GM21786 (cell line): ENCODE measurements around the gene AP2S1.
"Not testable (repeated sequence)": the region's sequence is repeated elsewhere in the genome, so short reads cannot be mapped to it uniquely, and the experiment has no call there.

Experiments
- ATAC-seq: cut with Tn5 transposase; IDR thresholded peaks from one replicate; pipeline ENCODE4 v1.9.1; 2021; ENCODE audit not compliant: unreplicated experiment

Gene AP2S1

GRCh38 chr19:46850228-46851203 lies at the start of gene AP2S1:
Gene AP2S1, minus strand, starts transcription at chr19:46850846. Its CDS starts 80 bp downstream, at chr19:46850766.
- ATAC-seq = peak; percentile 96

GRCh38 chr19:46900341-46900740 lies 49.7 kb upstream of the AP2S1 start:
- ATAC-seq = no peak

- no peak for ATAC-seq
These were observed 48.1 kb upstream of the AP2S1 start for GRCh38 chr19:46898731-46899130.

- no peak for ATAC-seq
These were observed 45.6 kb upstream of the AP2S1 start for GRCh38 chr19:46896076-46896794.

- ATAC-seq = no peak
These were observed 41.9 kb upstream of the AP2S1 start for GRCh38 chr19:46892252-46893179.

- no peak for ATAC-seq
These were observed 40.0 kb upstream of the AP2S1 start for GRCh38 chr19:46890423-46891170.

GRCh38 chr19:46887240-46887782 lies 36.7 kb upstream of the AP2S1 start:
- ATAC-seq = no peak

GRCh38 chr19:46886546-46887239 lies 36.0 kb upstream of the AP2S1 start:
- ATAC-seq = no peak

- no peak for ATAC-seq
These were observed 34.8 kb upstream of the AP2S1 start for GRCh38 chr19:46885411-46885810.

- ATAC-seq = not testable (repeated sequence)
These were observed 32.1 kb upstream of the AP2S1 start for GRCh38 chr19:46882751-46883150.

GRCh38 chr19:46882034-46882433 lies 31.4 kb upstream of the AP2S1 start:
- ATAC-seq = no peak

- no peak for ATAC-seq
These were observed 30.4 kb upstream of the AP2S1 start for GRCh38 chr19:46881092-46881491.

GRCh38 chr19:46880431-46880830 lies 29.8 kb upstream of the AP2S1 start:
- ATAC-seq = no peak

GRCh38 chr19:46878613-46879375 lies 28.1 kb upstream of the AP2S1 start:
- no peak for ATAC-seq

- ATAC-seq = no peak
These were observed 25.0 kb upstream of the AP2S1 start for GRCh38 chr19:46875657-46876056.

- no peak for ATAC-seq
These were observed 24.6 kb upstream of the AP2S1 start for GRCh38 chr19:46875234-46875633.

- ATAC-seq = no peak
These were observed 22.3 kb upstream of the AP2S1 start for GRCh38 chr19:46872967-46873366.

- not testable (repeated sequence) for ATAC-seq
These were observed 20.5 kb upstream of the AP2S1 start for GRCh38 chr19:46871173-46871572.
